ENCODE results near the gene CNBP.

The CNBP gene

DNA sequence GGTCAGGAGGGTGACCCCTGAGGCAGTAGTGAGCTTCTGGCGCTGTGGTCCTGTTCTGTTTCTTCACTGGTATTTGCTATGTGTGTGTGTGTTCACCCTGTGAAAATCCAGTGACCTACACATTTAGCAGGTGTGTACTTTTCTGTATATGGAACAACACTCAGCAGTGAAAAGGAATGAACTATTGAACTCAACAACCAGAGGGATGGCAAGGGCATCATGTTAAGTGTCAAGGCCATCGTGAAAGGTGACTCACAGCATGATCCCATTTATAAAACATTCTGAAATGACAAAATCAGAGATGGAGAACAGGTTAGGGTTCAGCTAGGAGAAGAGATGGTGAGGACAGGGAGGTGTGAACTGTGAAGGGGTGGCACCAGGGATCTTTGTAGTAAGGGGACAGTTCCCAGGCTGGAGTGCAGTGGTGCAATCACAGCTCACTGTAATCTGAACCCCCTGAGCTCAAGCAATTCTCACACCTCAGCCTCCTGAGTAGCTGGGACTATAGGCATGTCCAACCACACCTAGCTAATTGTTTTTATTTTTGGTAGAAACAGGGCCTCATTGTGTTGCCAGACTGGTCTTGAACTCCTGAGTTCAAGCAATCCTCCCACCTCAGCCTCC, 52.1 kb downstream of the CNBP start:
- DNase-seq (ENCODE audit: low read depth in 2 of 2): no peak

DNA sequence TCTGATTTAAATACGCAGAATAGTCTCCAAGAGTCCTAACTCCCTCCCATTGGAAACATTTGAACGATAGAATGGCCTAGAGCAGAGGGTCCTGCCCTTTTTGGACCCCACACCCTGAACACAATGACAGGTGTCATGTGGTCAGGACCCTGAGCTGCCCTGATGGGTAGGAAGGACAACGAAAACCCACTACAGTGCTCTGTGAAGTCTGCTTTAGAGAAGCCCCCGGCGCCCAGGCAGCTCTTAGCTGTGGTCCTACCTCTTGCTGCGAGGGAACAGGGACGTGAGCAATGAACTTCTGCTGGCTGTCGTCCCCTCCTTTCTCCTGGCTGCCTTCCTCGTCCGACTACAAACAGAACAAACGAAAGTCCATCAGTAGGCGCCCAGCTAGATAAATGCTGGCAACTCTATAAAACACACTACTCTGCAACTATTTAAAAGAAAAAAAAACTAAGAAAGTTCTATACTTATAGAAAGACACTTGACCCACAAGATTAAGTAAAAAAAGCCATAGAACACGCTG, 53.3 kb downstream of the CNBP start:
- no peak for DNase-seq (ENCODE audit: low read depth in 2 of 2)

DNA sequence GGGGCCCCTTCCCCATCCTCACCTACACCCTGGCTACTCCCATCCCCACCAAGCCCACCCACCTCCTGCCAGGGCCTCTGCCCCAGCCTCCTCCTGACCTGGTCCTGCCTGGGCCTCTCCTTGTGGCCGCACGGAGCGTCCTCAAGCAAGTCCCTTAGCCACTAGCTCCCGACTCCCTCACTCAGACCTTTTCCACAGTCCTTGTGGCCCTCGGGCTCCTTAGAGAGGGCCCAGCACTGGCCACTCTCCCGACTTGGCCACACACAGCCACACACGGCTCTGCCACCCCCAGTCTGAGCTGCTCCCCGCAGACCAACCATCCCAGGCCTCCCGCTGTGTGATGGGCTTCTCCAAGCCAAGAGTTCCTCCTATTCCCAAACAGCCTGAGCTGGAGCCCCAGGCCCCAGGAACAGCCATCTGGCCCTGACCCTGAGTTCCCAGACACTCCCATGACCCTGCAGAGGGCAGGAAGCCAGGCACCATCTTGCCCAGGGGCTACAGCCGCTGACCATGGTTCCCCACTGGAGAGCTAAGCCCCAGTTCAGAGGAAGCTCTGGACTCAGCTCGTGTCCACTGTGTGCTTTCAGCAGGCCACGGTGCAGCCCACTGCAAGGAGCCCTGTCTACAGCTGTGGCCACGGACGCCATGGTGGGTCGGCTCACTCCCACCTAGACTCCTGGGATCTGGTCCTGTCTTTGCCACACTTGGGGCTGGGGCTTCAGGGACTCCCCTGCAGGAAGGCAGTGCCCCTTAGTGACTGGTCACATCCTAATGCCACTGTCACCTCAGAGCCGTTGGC, 55.1 kb downstream of the CNBP start:
- DNase-seq (ENCODE audit: low read depth in 2 of 2): no peak

DNA sequence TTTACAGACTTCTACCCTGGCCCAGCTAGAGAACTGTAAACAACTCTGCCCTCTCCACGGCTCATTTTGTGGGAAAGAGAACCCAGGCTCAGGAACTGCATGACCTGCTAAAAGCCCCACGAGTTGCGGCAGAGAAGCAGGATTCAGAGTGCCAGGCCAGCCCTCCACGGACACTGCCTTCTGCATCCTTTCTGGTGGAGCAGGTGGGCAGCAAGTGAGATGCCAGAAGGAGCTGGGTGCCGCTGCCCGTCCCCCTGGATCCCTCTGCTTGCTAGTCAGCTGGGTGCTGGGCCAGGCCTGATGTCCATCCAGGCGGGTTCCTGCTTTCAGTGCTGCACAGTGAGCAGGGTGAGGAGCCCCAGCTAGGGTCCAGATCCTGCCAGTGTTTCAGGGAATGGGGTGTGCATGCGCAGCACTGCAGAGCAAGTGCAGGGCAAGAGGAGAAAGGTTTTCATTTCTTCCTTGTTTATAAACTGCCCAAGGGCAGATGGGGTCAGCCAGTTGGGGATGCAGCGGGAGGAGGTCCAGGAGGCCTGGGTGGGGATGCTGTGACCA, 56.9 kb downstream of the CNBP start:
- no peak for DNase-seq (ENCODE audit: low read depth in 2 of 2)

DNA sequence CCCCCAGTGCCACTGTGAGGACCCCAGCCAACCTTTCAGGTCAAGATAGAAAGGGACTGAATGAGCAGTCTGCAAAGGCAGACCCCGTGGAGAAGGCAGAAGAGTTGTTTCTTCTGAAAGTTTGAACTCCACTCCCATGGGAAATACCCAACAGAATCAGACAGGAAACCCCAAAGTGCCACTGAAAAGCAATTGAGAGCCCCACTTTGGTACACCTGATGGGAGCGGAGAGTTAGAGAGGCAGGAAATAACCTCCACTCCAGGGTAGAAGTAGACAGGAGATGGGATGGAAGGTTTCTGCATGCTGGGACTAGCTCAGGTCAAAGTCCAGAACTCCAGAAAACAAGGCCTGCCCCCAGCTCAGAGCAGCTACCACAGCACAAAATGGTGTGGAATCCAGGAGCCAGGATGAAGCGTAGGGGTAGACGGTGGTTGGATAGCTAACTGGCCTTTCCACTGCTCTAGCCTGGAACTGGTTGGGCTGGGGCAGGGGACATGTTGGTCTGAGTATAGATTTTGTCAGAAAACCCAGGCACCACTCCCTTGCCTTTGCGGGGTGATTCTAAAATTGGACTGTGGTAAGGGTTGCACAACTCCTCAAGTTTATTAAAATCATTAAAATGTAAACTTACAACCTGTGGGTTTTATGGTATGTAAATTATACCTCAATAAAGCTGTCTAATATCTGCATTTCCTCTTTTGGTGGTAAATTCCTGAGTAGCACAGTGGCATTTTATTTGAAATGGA, 60.2 kb downstream of the CNBP start:
- no peak for DNase-seq (ENCODE audit: low read depth in 2 of 2)

DNA sequence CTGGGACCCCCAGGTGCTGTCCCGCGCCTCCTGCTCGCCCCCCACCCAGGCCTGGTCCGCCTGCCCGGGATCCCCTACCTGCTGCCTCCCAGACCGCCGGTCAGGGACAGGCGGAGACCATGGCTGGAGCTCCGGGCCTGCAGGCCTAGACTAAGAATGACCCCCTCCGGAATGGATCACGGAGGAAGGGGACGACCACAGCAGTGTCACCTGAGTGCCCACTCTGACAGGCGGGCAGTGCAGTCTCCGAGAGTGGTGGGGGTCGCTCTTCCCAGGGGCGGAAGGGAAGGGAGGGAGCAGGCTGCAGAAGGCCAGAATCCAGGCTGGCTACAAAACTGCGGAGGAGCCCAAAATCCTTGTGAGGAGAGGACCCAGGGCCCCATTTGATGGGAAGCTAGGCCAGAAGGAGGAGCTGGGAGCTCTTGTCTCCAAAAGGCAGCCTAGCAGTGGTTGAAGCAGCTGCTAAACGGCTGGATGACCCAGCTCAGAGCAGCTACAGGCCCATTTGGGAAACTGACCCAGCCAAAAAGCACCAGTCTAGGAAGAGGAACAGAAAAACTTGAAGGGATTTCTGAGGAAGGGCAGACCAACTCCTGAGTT, 61.2 kb downstream of the CNBP start:
- no peak for DNase-seq (ENCODE audit: low read depth in 2 of 2)

DNA sequence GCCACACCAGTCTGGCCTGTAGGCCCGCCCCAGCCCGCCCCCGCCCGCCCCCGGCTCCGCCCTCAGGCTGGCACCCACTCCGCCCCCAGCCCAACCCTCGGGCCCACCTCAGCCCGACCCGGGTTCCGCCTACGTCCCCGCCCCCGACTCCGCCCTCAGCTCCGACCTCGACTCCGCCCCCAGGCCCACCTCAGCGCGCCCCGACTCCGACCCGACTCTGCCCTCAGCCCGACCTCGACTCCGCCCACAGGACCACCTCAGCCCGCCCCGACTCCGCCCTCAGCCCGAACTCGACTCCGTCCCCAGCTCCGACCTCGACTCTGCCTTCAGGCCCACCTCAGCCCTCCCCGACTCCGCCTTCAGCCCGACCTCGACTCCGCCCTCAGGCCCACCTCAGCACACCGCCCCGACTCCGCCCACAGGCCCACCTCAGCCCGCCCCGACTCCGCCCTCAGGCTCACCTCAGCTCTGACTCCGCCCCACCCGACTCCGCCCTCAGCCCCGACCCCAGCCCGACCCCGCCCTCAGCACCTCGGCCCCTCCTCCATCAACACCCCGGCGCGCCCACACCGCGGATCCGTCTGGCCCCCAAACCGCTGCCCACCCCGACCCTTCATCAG, 61.8 kb downstream of the CNBP start, which contains the start of gene RAB43:
Gene RAB43 (minus strand): TSS at position 13 of the 620 bp plus-strand sequence. CDS start 315 bp downstream, outside the sequence.
- DNase-seq (ENCODE audit: low read depth in 2 of 2): peak; percentile 75 to 81

DNA sequence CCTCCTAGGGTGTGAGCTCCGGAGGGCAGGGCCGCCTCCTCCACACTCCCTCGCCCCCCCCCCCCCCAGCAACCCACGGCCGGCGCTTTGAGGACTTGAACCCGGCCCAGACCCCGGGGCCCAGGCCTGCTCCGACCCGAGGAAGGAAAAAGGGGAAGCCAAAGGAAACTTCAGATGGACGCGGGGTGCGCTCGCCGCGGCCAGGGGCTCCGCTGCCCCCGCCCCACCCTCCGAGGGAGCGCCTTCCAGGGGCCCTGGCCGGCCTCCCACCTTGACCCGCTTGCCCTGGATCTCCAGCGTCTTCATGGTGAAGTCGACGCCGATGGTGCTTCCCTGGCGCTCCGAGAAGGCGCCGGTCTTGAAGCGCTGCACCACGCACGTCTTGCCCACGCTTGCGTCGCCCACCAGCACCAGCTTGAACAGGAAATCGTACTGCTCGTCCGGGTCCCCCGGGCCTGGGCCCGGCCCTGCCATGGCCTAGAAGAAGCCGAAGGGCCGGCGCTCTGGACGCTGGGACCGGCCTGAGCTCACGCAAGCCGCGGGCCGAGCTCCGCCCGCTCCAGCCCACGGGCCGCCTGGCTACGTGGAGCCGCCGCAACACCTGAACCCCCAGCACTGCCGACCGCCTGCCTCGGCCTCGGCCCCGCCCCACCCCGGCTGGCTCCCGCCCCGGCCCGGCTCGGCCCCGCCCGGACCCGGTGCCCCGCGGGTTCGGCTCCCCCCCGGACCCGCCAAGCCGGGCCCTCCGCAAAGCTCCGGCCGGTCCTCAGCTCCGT, 62.5 kb downstream of the CNBP start:
- DNase-seq (ENCODE audit: low read depth in 2 of 2): peak in 1 of 2 donors; percentile 34

DNA sequence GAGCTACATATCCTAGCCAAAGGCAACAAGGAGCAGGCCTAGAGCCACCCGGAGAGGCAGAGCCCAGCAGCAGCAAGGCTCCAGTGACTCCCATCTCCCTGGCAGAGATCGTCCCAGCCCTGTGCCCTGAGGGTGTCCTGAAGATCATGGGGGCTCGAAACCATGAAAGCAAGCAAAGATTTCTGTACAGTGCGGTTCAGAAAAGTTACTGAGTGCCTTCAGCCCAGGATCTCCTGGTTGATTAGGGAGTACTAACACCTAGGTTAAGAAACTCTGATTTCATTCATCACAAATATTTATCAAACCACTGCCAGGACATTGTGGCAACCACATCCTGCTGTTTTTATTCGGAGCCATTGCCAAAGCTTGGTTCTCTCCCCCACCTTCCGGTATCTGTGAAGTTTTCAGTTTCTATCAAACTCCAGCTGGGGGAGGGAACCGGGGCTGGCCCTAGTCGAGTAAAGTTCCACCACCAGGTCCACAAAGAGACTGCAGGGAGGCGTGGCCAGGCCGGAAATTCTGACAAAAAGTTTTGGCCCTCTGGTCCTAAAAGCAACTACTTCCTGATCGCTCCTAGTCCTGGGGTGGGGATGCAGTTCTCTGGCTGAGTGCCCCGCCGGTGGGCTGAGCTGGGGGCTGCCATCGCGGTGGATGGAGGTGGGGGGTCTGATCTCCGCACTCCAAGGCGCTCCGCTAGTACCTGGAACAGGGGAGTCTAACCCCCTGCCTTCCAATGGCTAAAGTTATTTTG, 63.3 kb downstream of the CNBP start:
- peak; percentile 85 to 91 for DNase-seq (ENCODE audit: low read depth in 2 of 2)

DNA sequence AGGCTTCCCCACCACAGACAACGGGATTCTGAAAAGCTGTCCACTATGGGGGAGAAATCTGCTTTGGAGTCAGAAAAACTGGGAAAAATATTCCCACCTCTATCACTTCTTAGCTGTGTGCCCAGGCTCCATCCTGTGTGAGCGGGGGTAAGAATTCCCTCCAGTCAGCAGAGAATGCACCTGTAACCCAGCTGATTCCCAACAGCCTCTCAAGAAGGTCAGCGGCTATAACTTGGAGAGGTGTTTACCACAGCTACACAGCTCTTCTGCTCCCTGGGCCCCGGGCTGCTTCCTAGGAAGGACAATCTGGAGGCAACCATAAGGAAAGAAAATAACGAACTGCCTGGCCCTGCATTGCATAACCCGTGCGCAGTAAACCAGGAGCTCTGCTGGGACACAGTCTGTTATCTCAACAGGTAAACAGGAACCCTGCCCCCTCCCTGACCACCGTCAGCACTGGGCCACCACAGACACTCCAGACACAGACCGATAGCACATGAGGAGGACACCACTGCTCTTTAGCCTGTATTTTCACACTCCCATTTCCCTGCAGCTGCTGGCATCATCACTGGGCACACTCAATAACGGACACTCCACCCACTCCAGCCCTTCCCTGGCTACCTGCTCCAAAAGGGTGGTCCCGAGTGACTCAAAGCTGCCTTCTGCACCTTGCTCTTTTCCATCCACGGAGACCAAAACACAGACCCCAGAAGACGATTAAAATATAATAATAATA, 64.2 kb downstream of the CNBP start:
- DNase-seq (ENCODE audit: low read depth in 2 of 2): no peak

DNA sequence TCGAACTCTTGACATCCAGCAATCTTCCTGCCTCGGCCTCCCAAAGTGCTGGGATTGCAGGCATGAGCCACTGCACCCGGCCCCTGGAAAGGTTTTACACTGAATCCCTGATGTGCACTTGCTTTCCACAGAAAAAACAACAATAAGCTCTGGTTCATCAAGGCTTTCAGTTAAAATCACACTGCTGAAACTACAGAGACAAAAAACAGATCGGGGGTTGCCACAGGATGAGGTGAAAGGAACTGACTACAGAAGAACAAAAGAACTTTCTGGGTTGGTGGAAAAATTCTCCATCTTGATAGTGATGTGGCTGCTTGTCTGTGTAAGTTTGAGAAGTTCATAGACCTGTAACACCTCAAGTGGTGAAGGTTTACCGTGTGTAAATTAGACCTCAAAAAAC, 65.0 kb downstream of the CNBP start:
- no peak for DNase-seq (ENCODE audit: low read depth in 2 of 2)

All from stimulated activated CD4-positive, alpha-beta T cell treated with anti-CD3 and anti-CD28 coated beads, Interleukin-4, amount 100 ng/mL, for 48 hours (primary cell).